ENCODE results near the gene STARD7. TPM values are rescaled to one million over a fixed set of nuclear protein-coding genes. Genes with fewer than 3 reads are reported as not detected.
A peak's percentile ranks its signal among the peaks of the same experiment; 100 is the strongest.

Gene STARD7
- total RNA-seq, 1 experiment from 2014 or later: 119 TPM

GRCh38 chr2:96253006-96253405 lies 44.4 kb upstream of the STARD7 start:
- no peak overlapping the region for H3K27ac Mint-ChIP-seq (ENCODE audit: unreplicated experiment)
- CTCF ChIA-PET: no interaction called here
- H3K4me3 Mint-ChIP-seq (ENCODE audit: low read depth, unreplicated experiment): no peak overlapping the region
- no peak for DNase-seq
- H3K4me1 Mint-ChIP-seq (ENCODE audit: low read depth, unreplicated experiment): peaks cover 17% of the 10 kb centered on the region
- H3K27me3 Mint-ChIP-seq (ENCODE audit: unreplicated experiment): no peaks in the 10 kb centered on the region
- H3K36me3 Mint-ChIP-seq (ENCODE audit: insufficient read depth, unreplicated experiment): peaks cover 23% of the 10 kb centered on the region
- intact Hi-C loops (cut with micrococcal nuclease; ENCODE audit: unreplicated experiment): no loop called here
- no TSS peak for BruUV-seq (replicated peaks)
- no peak for TF ChIP-seq CTCF (IDR thresholded peaks at IDR 0.05; ENCODE audit: unreplicated experiment)
- H3K9me3 Mint-ChIP-seq (ENCODE audit: low read depth, unreplicated experiment): no peaks in the 10 kb centered on the region

GRCh38 chr2:96252526-96252925 lies 43.9 kb upstream of the STARD7 start:
- H3K27me3 Mint-ChIP-seq (ENCODE audit: unreplicated experiment): no peaks in the 10 kb centered on the region
- peaks cover 22% of the 10 kb centered on the region for H3K4me1 Mint-ChIP-seq (ENCODE audit: low read depth, unreplicated experiment)
- CTCF ChIA-PET: no interaction called here
- intact Hi-C loops (cut with micrococcal nuclease; ENCODE audit: unreplicated experiment): no loop called here
- TF ChIP-seq CTCF (IDR thresholded peaks at IDR 0.05; ENCODE audit: unreplicated experiment): no peak
- peaks cover 23% of the 10 kb centered on the region for H3K36me3 Mint-ChIP-seq (ENCODE audit: insufficient read depth, unreplicated experiment)
- no TSS peak for BruUV-seq (replicated peaks)
- no peak overlapping the region for H3K4me3 Mint-ChIP-seq (ENCODE audit: low read depth, unreplicated experiment)
- H3K9me3 Mint-ChIP-seq (ENCODE audit: low read depth, unreplicated experiment): no peaks in the 10 kb centered on the region
- no peak overlapping the region for H3K27ac Mint-ChIP-seq (ENCODE audit: unreplicated experiment)
- DNase-seq: no peak

- no peak for TF ChIP-seq CTCF (IDR thresholded peaks at IDR 0.05; ENCODE audit: unreplicated experiment)
- BruUV-seq (replicated peaks): no TSS peak
- Mint-ChIP-seq H3K4me1 (ENCODE audit: low read depth, unreplicated experiment) (peaks cover 24% of the 10 kb centered on the region), H3K9me3 (ENCODE audit: low read depth, unreplicated experiment) (no peaks in the 10 kb centered on the region), H3K4me3 (ENCODE audit: low read depth, unreplicated experiment) (no peak overlapping the region), H3K27ac (ENCODE audit: unreplicated experiment) (peak overlapping the region; percentile 12), H3K36me3 (ENCODE audit: insufficient read depth, unreplicated experiment) (peaks cover 23% of the 10 kb centered on the region), H3K27me3 (ENCODE audit: unreplicated experiment) (no peaks in the 10 kb centered on the region)
- CTCF ChIA-PET: no interaction called here
- intact Hi-C loops (cut with micrococcal nuclease; ENCODE audit: unreplicated experiment): no loop called here
- peak; percentile 67 for DNase-seq
These were observed 43.2 kb upstream of the STARD7 start for GRCh38 chr2:96251721-96252292.

- no peak overlapping the region for H3K4me3 Mint-ChIP-seq (ENCODE audit: low read depth, unreplicated experiment)
- no peak for TF ChIP-seq CTCF (IDR thresholded peaks at IDR 0.05; ENCODE audit: unreplicated experiment)
- peaks cover 24% of the 10 kb centered on the region for H3K4me1 Mint-ChIP-seq (ENCODE audit: low read depth, unreplicated experiment)
- H3K27me3 Mint-ChIP-seq (ENCODE audit: unreplicated experiment): no peaks in the 10 kb centered on the region
- H3K36me3 Mint-ChIP-seq (ENCODE audit: insufficient read depth, unreplicated experiment): peaks cover 23% of the 10 kb centered on the region
- intact Hi-C loops (cut with micrococcal nuclease; ENCODE audit: unreplicated experiment): no loop called here
- no peak for DNase-seq
- no peaks in the 10 kb centered on the region for H3K9me3 Mint-ChIP-seq (ENCODE audit: low read depth, unreplicated experiment)
- BruUV-seq (replicated peaks): no TSS peak
- CTCF ChIA-PET: no interaction called here
- no peak overlapping the region for H3K27ac Mint-ChIP-seq (ENCODE audit: unreplicated experiment)
These were observed 41.6 kb upstream of the STARD7 start for GRCh38 chr2:96250188-96250587.

Data from Calu3 (cell line).